Spleen (tissue), 7 donors: ENCODE results near the gene OGDH.

Source experiments
- POLR2A ChIP-seq, 3 donors: fragments of 450-650 bp; IDR thresholded peaks; one replicate each; pipeline ENCODE4 v1.5.1; 2017; ENCODE audit warnings: antibody characterized with exemption in 3 of 3, mild to moderate bottlenecking in 1 of 3
- TF ChIP-seq, protein P1 (sequence below), 11 experiments: fragments of 200-600 bp in 7 of 11; fragments of 450-650 bp in 4 of 11; sonication (generic) in 4 of 11; IDR thresholded peaks in 8 of 11; conservative IDR thresholded peaks in 3 of 11; 1 replicate in 7 of 11; 2 replicates in 4 of 11; pipeline versions ENCODE4 v1.4.0 to v1.8.0; 2016 to 2021; ENCODE audit warnings: antibody characterized with exemption in 11 of 11, inconsistent platforms in 4 of 11, mild to moderate bottlenecking in 1 of 11
- donor health status: DM: no; HTN: no; CAD: no; lungs with moderate emphysema.
- donor health status: DM: no; HTN: no; CAD: no.
- donor health status: DM: no; HTN: no; CAD: no.

DNA sequence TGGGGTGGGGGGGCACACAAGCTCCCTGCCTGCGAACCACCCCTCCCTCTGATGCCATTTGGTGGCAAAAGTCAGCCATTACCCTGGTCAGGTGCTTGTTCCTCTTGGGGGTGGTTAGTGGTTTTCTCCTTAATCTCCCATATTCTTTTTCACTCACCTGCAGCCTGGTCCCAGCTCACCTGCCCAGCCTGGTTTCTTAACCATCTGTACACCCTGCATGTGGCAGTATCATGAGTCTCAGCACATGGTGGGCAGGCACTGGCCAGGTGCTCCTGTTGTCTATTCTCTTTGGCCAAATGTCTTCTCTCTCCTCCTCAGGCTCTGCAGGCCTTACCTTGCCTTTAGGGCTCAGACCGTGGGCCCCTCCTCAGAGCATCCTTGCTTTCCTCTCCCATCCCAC, 30.5 kb downstream of the OGDH start:
- no peak for TF ChIP-seq POLR2A (IDR thresholded peaks at IDR 0.05)
- TF ChIP-seq, protein P1, sequence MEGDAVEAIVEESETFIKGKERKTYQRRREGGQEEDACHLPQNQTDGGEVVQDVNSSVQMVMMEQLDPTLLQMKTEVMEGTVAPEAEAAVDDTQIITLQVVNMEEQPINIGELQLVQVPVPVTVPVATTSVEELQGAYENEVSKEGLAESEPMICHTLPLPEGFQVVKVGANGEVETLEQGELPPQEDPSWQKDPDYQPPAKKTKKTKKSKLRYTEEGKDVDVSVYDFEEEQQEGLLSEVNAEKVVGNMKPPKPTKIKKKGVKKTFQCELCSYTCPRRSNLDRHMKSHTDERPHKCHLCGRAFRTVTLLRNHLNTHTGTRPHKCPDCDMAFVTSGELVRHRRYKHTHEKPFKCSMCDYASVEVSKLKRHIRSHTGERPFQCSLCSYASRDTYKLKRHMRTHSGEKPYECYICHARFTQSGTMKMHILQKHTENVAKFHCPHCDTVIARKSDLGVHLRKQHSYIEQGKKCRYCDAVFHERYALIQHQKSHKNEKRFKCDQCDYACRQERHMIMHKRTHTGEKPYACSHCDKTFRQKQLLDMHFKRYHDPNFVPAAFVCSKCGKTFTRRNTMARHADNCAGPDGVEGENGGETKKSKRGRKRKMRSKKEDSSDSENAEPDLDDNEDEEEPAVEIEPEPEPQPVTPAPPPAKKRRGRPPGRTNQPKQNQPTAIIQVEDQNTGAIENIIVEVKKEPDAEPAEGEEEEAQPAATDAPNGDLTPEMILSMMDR (IDR thresholded peaks at IDR 0.05 in 8 of 11, conservative IDR thresholded peaks at IDR 0.05 in 3 of 11) = no peak
